IMR-90 (cell line): ENCODE measurements around the gene ZNF609. TPM values are rescaled to one million over a fixed set of nuclear protein-coding genes. Genes with fewer than 3 reads are reported as not detected.
A peak's percentile ranks its signal among the peaks of the same experiment; 100 is the strongest.

ENCODE experiments used
- ATAC-seq: fragments of 200-7000 bp; cut with Tn5 transposase; 2 replicates; pipeline ENCODE4 v1.9.1; 2020; ENCODE audit warnings: low read depth, mild to moderate bottlenecking, moderate library complexity
- BruUV-seq: library from RNA; stranded (reverse); fragments of 400-500 nt; replicated peaks from 2 replicates; lab custom pipeline; 2021; lab: Mats Ljungman, UMichigan
- CTCF ChIA-PET: fragments of 300-600 bp; formaldehyde crosslinking; extraction: SDS; loops from one replicate; lab custom pipeline; 2021; ENCODE audit warnings: antibody characterized with exemption; lab: Yijun Ruan, JAX
- POLR2A ChIA-PET: fragments of 300-600 bp; sonication (Branson Sonifier 250); formaldehyde crosslinking; loops from one replicate; lab custom pipeline; 2022; ENCODE audit warnings: antibody characterized with exemption; ENCODE audit not compliant: unreplicated experiment; lab: Charles Lee
- DNase-seq: peaks from one replicate; pipeline ENCODE4 v3.0.0; 2013
- H2AFZ ChIP-seq: replicated peaks from 2 replicates; pipeline ENCODE3; 2013; ENCODE audit warnings: low read length, mild to moderate bottlenecking; ENCODE audit not compliant: poor library complexity
- H2AK5ac ChIP-seq: 2 replicates; pipeline ENCODE4 v1.6.1; 2013; ENCODE audit warnings: low read depth, low read length, inconsistent platforms
- H2AK9ac ChIP-seq: replicated peaks from 2 replicates; pipeline ENCODE3; 2013; ENCODE audit warnings: mild to moderate bottlenecking, low read depth, low read length, moderate library complexity; ENCODE audit not compliant: poor library complexity
- H2BK120ac ChIP-seq: 2 replicates; pipeline ENCODE4 v1.6.1; 2013; ENCODE audit warnings: low read depth, low read length, inconsistent platforms
- H2BK15ac ChIP-seq: 3 replicates; pipeline ENCODE4 v1.6.1; 2013; ENCODE audit warnings: low read depth, low read length, inconsistent platforms
- H2BK20ac ChIP-seq: 2 replicates; pipeline ENCODE4 v1.6.1; 2013; ENCODE audit warnings: low read depth, mild to moderate bottlenecking, inconsistent platforms, low read length, moderate library complexity
- H2BK5ac ChIP-seq: 2 replicates; pipeline ENCODE4 v1.6.1; 2013; ENCODE audit warnings: mild to moderate bottlenecking, low read depth, low read length, inconsistent platforms; ENCODE audit not compliant: poor library complexity, severe bottlenecking
- H3K14ac ChIP-seq: replicated peaks from 2 replicates; pipeline ENCODE4 v1.6.1; 2013; ENCODE audit warnings: low read depth, low read length, inconsistent platforms
- H3K18ac ChIP-seq: 2 replicates; pipeline ENCODE4 v1.6.1; 2013; ENCODE audit warnings: low read depth, low read length, control low read depth
- H3K23ac ChIP-seq: 2 replicates; pipeline ENCODE4 v1.6.1; 2013; ENCODE audit warnings: low read depth, low read length, inconsistent platforms
- H3K27ac ChIP-seq: 2 replicates; pipeline ENCODE4 v1.5.1; 2013; ENCODE audit warnings: mild to moderate bottlenecking, control low read depth, low read length; ENCODE audit not compliant: insufficient read depth
- H3K27me3 ChIP-seq: 2 replicates; pipeline ENCODE4 v1.6.1; 2013; ENCODE audit warnings: low read length; ENCODE audit not compliant: control insufficient read depth, insufficient read depth
- H3K36me3 ChIP-seq: 2 replicates; pipeline ENCODE4 v1.6.1; 2013; ENCODE audit warnings: low read length, mixed read lengths; ENCODE audit not compliant: control insufficient read depth, insufficient read depth
- H3K4ac ChIP-seq: 2 replicates; pipeline ENCODE4 v1.6.1; 2013; ENCODE audit warnings: low read depth, low read length, inconsistent platforms
- H3K4me1 ChIP-seq: 2 replicates; pipeline ENCODE4 v1.6.1; 2013; ENCODE audit warnings: low read length, mixed read lengths; ENCODE audit not compliant: control insufficient read depth, insufficient read depth
- H3K4me2 ChIP-seq: 2 replicates; pipeline ENCODE4 v1.6.1; 2013; ENCODE audit warnings: low read depth, mild to moderate bottlenecking, control low read depth, low read length, moderate library complexity
- H3K4me3 ChIP-seq: 2 replicates; pipeline ENCODE4 v1.5.1; 2013; ENCODE audit warnings: low read depth, mild to moderate bottlenecking, control low read depth, low read length, moderate library complexity; ENCODE audit not compliant: insufficient read depth
- H3K56ac ChIP-seq: 2 replicates; pipeline ENCODE4 v1.6.1; 2013; ENCODE audit warnings: low read length, inconsistent platforms; ENCODE audit not compliant: insufficient read depth; ENCODE audit errors: extremely low read depth
- H3K79me1 ChIP-seq, 2 experiments: 2 replicates each; pipeline ENCODE4 v1.6.1; 2013; ENCODE audit warnings: low read length in 2 of 2, inconsistent platforms in 1 of 2, low read depth in 1 of 2
- H3K9ac ChIP-seq: 2 replicates; pipeline ENCODE4 v1.6.1; 2013; ENCODE audit warnings: low read depth, low read length, control low read depth
- H3K9me1 ChIP-seq: 2 replicates; pipeline ENCODE4 v1.6.1; 2013; ENCODE audit warnings: low read length, inconsistent platforms; ENCODE audit not compliant: insufficient read depth
- H3K9me3 ChIP-seq: 2 replicates; pipeline ENCODE4 v1.6.1; 2013; ENCODE audit warnings: low read length; ENCODE audit not compliant: control insufficient read depth, insufficient read depth
- H4K20me1 ChIP-seq: 2 replicates; pipeline ENCODE4 v1.6.1; 2013; ENCODE audit warnings: low read length, inconsistent platforms; ENCODE audit not compliant: insufficient read depth
- H4K5ac ChIP-seq: 2 replicates; pipeline ENCODE4 v1.6.1; 2013; ENCODE audit warnings: mild to moderate bottlenecking, low read depth, low read length, control low read depth
- H4K8ac ChIP-seq, 2 experiments: 2 replicates each; pipeline ENCODE4 v1.6.1; 2013; ENCODE audit warnings: low read depth in 2 of 2, low read length in 2 of 2, control low read depth in 1 of 2, inconsistent platforms in 1 of 2
- H4K91ac ChIP-seq: 2 replicates; pipeline ENCODE4 v1.6.1; 2013; ENCODE audit warnings: low read depth, low read length, inconsistent platforms; ENCODE audit not compliant: insufficient read depth
- WGBS, 2 experiments: methylation state at CpG; one replicate each; pipeline versions ENCODE4 v1.1.5 to v1.1.7; 2013; ENCODE audit warnings: missing lambda C conversion rate in 2 of 2; ENCODE audit not compliant: insufficient read length in 1 of 2; ENCODE audit errors: extremely low coverage in 2 of 2; 5-methylcytosine and 5-hydroxymethylcytosine counted together
- dilution Hi-C: fragments of 300-500 bp; cut with HindIII; formaldehyde crosslinking; loops from one replicate; pipeline ENCODE4 v1.14.3; 2018; ENCODE audit warnings: low sequenced_read_pairs; ENCODE audit not compliant: unreplicated experiment
- in situ Hi-C: fragments of 300-500 bp; cut with MboI; formaldehyde crosslinking; loops from 3 replicates; pipeline ENCODE4 v1.14.3; 2019; ENCODE audit warnings: low sequenced_read_pairs, inconsistent platforms, mixed read lengths
- intact Hi-C: fragments of 100-400 bp; cut with micrococcal nuclease; formaldehyde crosslinking; loops from 2 replicates; pipeline ENCODE4 v1.10.0; 2022
- polyA plus RNA-seq, 3 experiments: library from polyadenylated mRNA; depleted of rRNA; stranded (reverse); fragments of >200 nt; gene quantifications; 2 replicates each; pipeline ENCODE4 v1.2.3, GENCODE V29; 2012; ENCODE audit warnings: low replicate concordance in 1 of 3
- total RNA-seq: library from RNA; depleted of rRNA; stranded (reverse); fragments of >200 nt; gene quantifications from 2 replicates; pipeline ENCODE4 v1.2.3, GENCODE V29; 2012
- TF ChIP-seq, protein P1 (sequence below): conservative IDR thresholded peaks from 2 replicates; pipeline ENCODE4 v1.5.1; 2012; ENCODE audit warnings: mild to moderate bottlenecking, low read depth, low read length, improper control_type of control experiment

The ZNF609 gene
- total and polyA plus RNA-seq, 2 of the 4 experiments (the other 2 are of a cell fraction), result 10.4 to 12.5 TPM

DNA sequence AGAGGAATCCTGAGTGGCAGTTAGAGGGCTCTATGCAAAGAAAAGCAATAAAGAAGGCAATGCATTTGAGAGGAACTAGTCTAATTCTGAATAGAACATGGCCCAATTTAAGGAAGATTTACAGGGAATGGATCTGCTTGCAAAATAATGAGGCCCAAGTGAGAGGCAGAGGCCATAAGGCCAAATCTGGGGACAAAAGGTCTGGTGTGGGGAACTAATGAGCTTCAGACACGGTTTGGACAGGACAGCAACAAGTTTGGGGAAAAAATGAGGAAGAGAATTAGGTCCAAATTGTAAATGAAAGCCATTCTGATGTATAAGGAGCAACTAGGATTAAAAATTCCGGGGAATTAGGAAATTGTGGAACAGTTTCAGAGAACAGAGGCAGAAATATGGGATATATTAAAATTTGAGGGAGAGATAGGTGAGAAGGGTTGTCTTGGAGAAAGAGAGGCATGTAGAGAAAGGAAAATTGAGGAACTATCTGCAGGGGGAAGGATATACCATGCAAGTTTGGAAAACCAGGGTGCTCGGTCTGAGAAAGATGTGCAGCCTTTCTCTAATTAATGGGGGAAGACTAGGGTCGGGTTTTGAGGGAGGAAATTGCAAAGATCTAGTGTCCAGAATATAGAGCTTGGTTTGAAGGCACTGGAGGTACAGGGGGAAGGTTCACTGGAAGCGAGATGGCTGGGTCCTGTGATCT is 241.3 kb downstream of the ZNF609 start:
- H3K27me3 ChIP-seq, result no peaks in the 10 kb centered on the region
- peak overlapping the region; percentile 92; the same call in 1 of the 2 replicates for H2AK5ac ChIP-seq
- H3K23ac ChIP-seq, result peak overlapping the region; percentile 95
- H4K91ac ChIP-seq, result no peak overlapping the region
- H2BK15ac ChIP-seq, result no peak overlapping the region
- H3K18ac ChIP-seq, result no peak overlapping the region
- H4K5ac ChIP-seq, result no peak overlapping the region
- no peak overlapping the region for H2AFZ ChIP-seq
- H3K9me3 ChIP-seq, result no peaks in the 10 kb centered on the region
- no peak for DNase-seq
- peaks cover 37% of the 10 kb centered on the region for H3K9me1 ChIP-seq
- H2AK9ac ChIP-seq, result no peak overlapping the region
- H4K8ac ChIP-seq, result peak overlapping the region in 1 of 2 experiments; percentile 80; a peak in 2 of 4 replicates
- H3K36me3 ChIP-seq, result peaks cover 3% of the 10 kb centered on the region; the same call in 1 of the 2 replicates
- H3K9ac ChIP-seq, result peak overlapping the region; percentile 94
- peak overlapping the region; percentile 90 for H3K14ac ChIP-seq
- in situ Hi-C loops (no loop called here), intact Hi-C loops (no loop called here), dilution Hi-C loops (no loop called here)
- TF ChIP-seq, protein P1, sequence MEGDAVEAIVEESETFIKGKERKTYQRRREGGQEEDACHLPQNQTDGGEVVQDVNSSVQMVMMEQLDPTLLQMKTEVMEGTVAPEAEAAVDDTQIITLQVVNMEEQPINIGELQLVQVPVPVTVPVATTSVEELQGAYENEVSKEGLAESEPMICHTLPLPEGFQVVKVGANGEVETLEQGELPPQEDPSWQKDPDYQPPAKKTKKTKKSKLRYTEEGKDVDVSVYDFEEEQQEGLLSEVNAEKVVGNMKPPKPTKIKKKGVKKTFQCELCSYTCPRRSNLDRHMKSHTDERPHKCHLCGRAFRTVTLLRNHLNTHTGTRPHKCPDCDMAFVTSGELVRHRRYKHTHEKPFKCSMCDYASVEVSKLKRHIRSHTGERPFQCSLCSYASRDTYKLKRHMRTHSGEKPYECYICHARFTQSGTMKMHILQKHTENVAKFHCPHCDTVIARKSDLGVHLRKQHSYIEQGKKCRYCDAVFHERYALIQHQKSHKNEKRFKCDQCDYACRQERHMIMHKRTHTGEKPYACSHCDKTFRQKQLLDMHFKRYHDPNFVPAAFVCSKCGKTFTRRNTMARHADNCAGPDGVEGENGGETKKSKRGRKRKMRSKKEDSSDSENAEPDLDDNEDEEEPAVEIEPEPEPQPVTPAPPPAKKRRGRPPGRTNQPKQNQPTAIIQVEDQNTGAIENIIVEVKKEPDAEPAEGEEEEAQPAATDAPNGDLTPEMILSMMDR, result no peak
- no peak overlapping the region; the same call in 1 of the 2 replicates for H3K4ac ChIP-seq
- peaks cover 18 to 64% of the 10 kb centered on the region in 2 experiments; a peak in 3 of 4 replicates for H3K79me1 ChIP-seq
- H2BK5ac ChIP-seq, result no peak overlapping the region
- TSS peak; percentile 60 for BruUV-seq
- H3K27ac ChIP-seq, result peak overlapping the region; percentile 42; the same call in 1 of the 2 replicates
- H3K56ac ChIP-seq, result no peak overlapping the region
- peaks cover 27% of the 10 kb centered on the region for H3K4me1 ChIP-seq
- no peak overlapping the region for H2BK20ac ChIP-seq
- H3K4me2 ChIP-seq, result peak overlapping the region; percentile 93
- POLR2A ChIA-PET, result interaction anchor here (0.6 to 0.8 kb wide), 2 partner anchors 21 to 420 kb away, joined by 3 to 5 read pairs; no protein-coding TSS in a partner anchor
- 16% methylated on average over 4 of the region's 5 CpGs; no CpG with 5 or more reads in 1 of the 2 experiments for WGBS, 2 experiments
- H2BK120ac ChIP-seq, result 0 out of 2 replicates have a peak overlapping the region, but pooled peaks have one; percentile 11
- CTCF ChIA-PET, result interaction anchor here (1.5 to 1.6 kb wide), 2 partner anchors 20 to 27 kb away, joined by 3 to 6 read pairs; no protein-coding TSS in a partner anchor
- peaks cover 54% of the 10 kb centered on the region for H4K20me1 ChIP-seq
- H3K4me3 ChIP-seq, result peak overlapping the region; percentile 77
- ATAC-seq, result no peak
